ENCODE results near the gene ADARB1. TPM values are rescaled to one million over a fixed set of nuclear protein-coding genes. Genes with fewer than 3 reads are reported as not detected.
A peak's percentile ranks its signal among the peaks of the same experiment; 100 is the strongest.

Gene ADARB1
- total RNA-seq, 1 donor from 2014 or later = 32.0 TPM

GRCh38 chr21:45177039-45177438 is 102.7 kb downstream of the ADARB1 start:
- no peak for DNase-seq

GRCh38 chr21:45178070-45178608 is 103.8 kb downstream of the ADARB1 start:
- DNase-seq = no peak

DNA sequence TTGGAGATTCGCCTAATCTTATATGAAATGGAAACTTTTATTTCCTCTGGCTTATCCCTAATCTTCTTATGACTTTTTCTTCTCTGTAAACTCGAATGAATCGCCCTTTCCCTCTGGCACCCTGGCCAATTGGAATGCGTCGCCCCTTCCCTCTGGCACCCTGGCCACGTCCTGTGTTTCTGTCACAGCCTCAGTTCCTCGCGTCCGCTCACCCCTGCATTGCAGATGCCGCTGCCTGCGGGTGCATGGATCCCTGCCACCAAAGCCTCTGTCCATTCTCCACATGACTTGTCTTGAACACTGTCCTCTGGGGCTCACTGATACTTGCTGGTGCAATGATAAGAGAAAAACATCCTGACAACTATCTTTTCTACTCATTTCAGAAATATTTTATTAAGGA is 104.6 kb downstream of the ADARB1 start:
- DNase-seq = no peak

GRCh38 chr21:45179568-45180245 is 105.3 kb downstream of the ADARB1 start:
- DNase-seq = no peak

DNA sequence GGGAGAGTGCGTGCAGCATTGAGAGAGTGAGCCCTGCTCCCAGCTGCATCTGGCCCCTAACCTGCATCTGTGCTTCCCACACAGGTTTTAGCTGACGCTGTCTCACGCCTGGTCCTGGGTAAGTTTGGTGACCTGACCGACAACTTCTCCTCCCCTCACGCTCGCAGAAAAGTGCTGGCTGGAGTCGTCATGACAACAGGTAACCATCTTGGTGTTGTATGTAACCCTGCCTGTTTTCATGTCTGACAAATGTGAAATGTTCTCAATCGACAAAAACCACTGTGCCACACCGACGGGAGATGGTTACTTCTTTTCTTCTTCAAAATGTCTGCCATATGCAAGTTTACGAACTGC is 105.8 kb downstream of the ADARB1 start:
- no peak for DNase-seq

DNA sequence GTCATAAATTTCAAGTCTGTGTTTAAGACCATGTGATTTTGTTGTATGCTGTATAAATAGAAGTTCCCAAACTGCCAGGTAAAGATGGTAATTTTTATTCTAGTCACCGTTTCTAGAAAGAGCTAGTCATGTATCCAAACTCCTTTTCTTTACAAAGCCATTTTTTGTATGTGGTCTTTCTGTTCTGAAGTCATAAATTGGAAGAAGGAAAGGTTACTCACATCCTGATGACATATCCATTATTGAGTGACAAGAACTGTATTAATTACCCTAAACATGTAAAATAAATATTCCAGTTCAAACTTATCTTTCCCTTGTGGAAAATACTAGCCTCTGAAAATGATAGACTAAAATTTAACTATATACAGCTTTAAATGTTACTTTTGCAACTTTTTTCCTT is 108.6 kb downstream of the ADARB1 start:
- peak; percentile 56 for DNase-seq

DNA sequence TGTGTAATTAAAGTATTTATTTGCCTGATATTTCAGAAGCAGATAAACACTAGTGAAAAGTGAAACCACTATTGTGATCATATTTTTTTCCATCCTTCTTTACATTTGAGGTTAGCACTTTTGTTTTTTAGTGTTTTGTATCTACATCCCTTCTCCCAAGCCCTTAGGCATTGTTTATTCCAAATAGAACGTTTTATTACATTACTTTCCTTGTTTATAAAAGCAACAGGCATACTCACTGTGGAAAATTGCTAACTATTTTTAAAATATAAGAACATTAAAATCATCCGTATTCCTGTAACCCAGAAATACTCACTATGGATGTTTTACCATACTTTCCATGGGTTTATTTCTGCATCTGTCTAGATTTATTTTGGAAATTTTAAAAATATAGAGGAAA is 109.5 kb downstream of the ADARB1 start:
- DNase-seq = no peak

GRCh38 chr21:45184869-45185268 is 110.5 kb downstream of the ADARB1 start:
- no peak for DNase-seq

- DNase-seq = no peak
These were observed 112.3 kb downstream of the ADARB1 start for GRCh38 chr21:45186709-45187108.

DNA sequence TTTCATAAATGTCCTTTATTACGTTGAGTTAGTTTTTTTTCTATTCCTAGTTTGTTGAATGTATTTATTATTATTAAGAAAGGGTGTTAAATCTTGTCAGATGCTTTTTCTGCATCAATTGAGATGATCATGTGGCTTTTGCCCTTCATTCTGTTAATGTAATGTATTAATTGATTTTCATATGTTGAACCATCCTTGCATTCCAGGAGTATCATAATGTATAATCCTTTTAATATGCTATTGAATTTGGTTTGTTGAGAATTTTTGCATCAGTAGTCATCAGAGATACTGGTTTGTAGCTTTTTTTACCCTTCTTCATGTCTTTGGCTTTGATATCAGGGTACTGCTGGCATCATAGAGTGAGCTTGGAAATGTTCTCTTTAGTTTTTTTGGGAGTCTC is 113.3 kb downstream of the ADARB1 start:
- peak; percentile 10 for DNase-seq

- no peak for DNase-seq
These were observed 115.6 kb downstream of the ADARB1 start for GRCh38 chr21:45190013-45190412.

DNA sequence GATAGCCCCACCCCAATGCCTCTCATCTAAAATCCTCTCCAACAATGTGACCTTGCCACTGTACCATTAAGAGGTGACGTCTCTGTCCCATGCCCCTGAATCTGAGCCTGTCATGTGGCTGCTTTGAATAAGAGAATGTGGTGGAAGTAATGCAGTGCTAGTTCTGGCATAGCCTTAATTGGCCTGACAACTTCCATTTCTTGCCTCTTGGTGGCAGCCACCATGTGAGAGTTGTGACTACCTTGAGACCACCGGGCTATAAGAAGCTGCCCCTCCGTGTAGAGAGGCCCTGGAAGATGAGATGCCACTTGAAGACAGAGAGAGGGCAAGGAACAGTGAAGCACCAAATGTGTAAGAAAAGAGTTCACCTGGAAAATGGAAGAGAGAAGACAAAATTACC is 118.0 kb downstream of the ADARB1 start:
- DNase-seq = no peak

DNA sequence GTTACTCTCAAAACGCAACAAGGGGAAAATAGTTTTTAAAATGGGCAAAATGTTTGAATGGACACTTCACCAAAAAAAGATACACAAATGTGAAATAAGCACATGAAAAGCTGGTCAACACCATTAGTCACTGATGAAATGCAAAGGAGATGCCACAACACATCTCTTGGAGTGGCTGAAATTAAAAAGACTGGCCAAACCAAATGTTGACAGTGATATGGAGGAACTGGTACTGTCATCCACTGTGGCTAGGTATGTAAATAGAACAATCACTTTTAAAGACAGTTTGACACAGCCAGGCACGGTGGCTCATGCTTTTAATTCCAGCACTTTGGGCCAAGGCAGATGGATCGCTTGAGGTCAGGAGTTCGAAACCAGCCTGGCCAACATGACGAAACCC is 122.2 kb downstream of the ADARB1 start:
- DNase-seq = no peak

DNA sequence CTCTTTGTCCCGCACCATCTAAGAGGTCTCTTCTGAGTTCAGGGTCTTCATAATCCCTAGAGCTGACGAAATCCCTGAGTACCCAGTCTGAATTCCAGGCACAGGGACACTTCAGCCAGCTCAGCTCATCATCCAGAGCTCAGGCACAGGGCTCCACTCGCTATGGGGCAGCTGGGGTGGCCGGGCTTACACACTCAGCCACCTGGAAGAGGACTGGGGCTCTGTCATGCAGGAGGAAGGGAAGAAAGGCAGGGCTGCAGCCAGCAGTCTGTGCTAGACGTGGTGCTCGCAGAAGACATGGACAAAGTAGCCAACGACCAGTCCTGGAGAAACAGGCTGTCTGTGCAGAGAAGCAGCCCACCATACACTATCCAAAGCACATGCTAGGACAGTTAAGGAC is 124.8 kb downstream of the ADARB1 start:
- no peak for DNase-seq

- DNase-seq = no peak
These were observed 125.7 kb downstream of the ADARB1 start for GRCh38 chr21:45200031-45200430.

DNA sequence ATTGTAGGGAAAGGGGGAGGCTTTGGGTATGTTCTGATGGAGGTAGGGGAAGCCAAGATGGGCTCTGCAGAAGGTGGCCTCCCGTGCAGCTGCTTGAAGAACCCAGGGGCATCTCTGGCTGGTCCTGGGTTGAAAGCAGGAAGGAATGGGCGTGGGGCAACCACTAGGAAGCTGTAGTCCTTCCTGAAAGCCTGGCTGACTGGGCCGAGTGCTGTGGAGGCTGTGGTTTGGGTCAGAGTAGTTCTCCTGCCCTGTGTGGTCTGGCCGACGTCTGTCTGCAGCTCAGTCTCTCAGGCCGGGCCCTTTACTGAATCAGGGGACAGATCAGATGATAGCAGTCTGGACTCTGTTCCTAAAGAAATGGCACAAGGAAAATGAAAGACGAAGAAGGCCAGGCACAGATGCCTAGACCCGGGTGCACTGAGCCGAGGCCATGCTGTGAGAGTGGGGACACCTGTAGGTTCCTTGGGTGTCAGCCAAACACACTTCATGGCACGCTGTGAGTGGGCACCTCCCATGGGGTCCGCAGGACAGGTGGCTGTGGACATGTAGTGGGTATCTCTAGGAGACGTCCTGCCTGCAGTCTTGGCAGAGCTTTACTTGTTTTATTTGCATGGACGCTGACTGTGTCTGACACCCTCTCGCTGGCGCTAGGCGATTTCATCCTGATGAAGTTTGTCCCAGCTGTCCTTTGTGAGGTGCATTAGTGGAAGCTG is 126.4 kb downstream of the ADARB1 start:
- peak; percentile 12 for DNase-seq

DNA sequence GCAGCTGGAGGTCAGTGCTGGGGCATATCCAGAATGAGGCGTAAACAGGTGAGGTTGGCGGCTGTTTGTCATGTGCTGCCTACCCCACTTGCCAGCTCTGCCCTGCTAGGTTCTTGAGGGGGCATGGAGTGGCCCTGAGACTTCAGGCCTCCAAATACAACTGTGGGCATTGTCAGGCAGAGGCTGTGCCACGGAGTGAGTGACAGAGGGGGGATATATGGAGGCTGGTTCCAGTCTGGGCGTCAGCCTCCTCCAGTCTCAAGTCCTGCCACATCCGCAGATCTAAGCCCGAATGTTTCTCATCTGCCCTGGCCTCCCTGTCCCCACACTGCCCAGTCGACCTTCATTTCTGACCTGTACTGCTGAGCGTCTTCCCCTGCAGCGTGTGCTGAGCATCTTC is 128.0 kb downstream of the ADARB1 start:
- DNase-seq = no peak

DNA sequence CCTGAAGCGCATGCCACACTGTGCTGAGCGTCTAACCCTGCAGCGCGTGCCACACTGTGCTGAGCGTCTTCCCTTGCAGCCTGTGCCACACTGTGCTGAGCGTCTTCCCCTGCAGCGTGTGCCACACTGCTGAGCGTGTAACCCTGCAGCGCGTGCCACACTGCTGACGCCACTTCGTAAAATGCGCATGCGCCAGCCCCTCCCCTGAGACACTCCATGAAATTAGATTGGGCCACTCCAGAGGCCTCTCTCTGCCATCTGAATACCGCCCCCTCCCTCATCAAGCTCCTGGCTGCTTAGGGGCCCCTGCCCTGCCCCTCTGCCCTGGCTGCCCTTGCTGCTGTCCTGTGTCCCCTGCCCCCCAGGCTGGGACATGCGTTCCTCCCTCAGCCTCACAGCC is 128.5 kb downstream of the ADARB1 start:
- DNase-seq = no peak

- DNase-seq = no peak
These were observed 129.6 kb downstream of the ADARB1 start for GRCh38 chr21:45203983-45204382.

GRCh38 chr21:45204395-45204794 is 130.0 kb downstream of the ADARB1 start:
- DNase-seq = no peak

DNA sequence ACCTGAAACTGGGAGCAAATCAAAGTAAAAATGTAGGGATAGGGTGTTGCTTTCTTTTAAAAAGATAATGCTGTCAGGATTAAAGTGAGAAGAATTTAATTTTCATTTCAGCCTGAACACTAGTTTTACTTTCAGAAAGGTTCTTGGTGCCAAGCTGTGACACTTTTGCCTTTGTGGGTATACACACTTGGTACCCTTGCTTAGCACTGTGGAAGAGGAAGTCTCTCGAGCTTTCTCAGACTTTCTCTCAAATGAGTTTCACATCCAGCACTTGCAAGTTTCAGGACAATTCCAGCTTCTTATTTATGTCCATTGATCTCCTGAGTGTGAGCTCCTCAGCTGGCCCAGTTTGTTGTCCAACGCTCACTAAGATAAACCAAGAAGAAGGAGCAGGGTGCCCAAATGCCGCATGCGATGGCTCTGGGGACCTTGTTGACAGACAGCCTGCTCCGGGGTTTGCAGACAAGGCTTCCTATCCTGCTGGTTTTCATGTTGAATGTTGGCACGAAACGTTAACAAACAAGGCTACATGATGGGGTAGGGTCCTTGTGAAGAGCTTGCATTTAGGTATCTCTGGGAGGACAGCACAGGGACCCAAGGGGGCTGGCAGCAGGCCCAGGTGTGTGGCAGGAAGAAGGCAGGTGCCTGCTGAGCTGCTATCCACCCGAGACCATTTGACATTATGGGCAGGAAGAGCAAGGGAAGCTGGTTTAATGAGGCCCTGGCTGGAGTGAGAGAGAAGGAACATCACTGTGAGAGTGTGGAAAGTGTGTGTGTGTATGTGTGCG is 133.7 kb downstream of the ADARB1 start:
- DNase-seq = no peak

DNA sequence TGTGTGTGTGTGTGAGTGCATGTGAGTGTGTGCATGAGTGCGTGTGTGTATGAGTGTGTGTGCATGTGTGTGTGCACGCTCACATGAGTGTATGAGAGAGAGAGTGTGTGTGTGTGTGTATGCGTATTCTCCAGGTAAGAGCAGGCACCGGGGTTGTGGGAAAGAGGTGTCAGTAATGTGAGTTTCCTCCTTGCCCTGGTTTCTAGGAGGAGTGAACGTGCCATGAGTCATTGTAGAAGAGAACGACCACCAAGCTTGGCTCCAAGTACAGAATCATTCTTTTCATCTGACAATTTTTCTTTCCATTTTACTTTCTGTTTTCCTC is 134.2 kb downstream of the ADARB1 start:
- DNase-seq = peak; percentile 4

GRCh38 chr21:45209046-45209445 is 134.7 kb downstream of the ADARB1 start:
- peak; percentile 44 for DNase-seq

Measured in dermis blood vessel endothelial cell (primary cell).